ENCODE measurements around the gene PDS5A.
"Not testable (repeated sequence)": the region's sequence is repeated elsewhere in the genome, so short reads cannot be mapped to it uniquely, and the experiment has no call there.

PDS5A gene

GRCh38 chr4:39976945-39977488 is 694 bp downstream of the PDS5A start:
- DNase-seq (ENCODE audit: low read depth): no peak
- no peak for TF ChIP-seq CTCF (IDR thresholded peaks at IDR 0.05; ENCODE audit: control insufficient read depth, extremely low read depth, insufficient read depth)
- peak overlapping the region; percentile 95 for H3K4me3 ChIP-seq (ENCODE audit: low read depth, low read length)

GRCh38 chr4:39976141-39976944 is 1.4 kb downstream of the PDS5A start:
- peak; percentile 54 for DNase-seq (ENCODE audit: low read depth)
- peak overlapping the region; percentile 95 for H3K4me3 ChIP-seq (ENCODE audit: low read depth, low read length)
- TF ChIP-seq CTCF (IDR thresholded peaks at IDR 0.05; ENCODE audit: control insufficient read depth, extremely low read depth, insufficient read depth): peak; percentile 81

GRCh38 chr4:39975488-39976089 is 2.1 kb downstream of the PDS5A start:
- peak overlapping the region; percentile 95 for H3K4me3 ChIP-seq (ENCODE audit: low read depth, low read length)
- no peak for DNase-seq (ENCODE audit: low read depth)
- TF ChIP-seq CTCF (IDR thresholded peaks at IDR 0.05; ENCODE audit: control insufficient read depth, extremely low read depth, insufficient read depth): no peak

GRCh38 chr4:39973052-39973451 is 4.7 kb downstream of the PDS5A start:
- not testable (repeated sequence) for H3K4me3 ChIP-seq (ENCODE audit: low read depth, low read length); DNase-seq (ENCODE audit: low read depth)

- TF ChIP-seq CTCF (IDR thresholded peaks at IDR 0.05; ENCODE audit: control insufficient read depth, extremely low read depth, insufficient read depth): no peak
- no peak overlapping the region for H3K4me3 ChIP-seq (ENCODE audit: low read depth, low read length)
- no peak for DNase-seq (ENCODE audit: low read depth)
Observed at GRCh38 chr4:39970671-39971640, 6.8 kb downstream of the PDS5A start.

- TF ChIP-seq CTCF (IDR thresholded peaks at IDR 0.05; ENCODE audit: control insufficient read depth, extremely low read depth, insufficient read depth): no peak
- DNase-seq (ENCODE audit: low read depth): no peak
- H3K4me3 ChIP-seq (ENCODE audit: low read depth, low read length): no peak overlapping the region
Observed at GRCh38 chr4:39963656-39964055, 14.1 kb downstream of the PDS5A start.

Data from LNCaP clone FGC (cell line).